Loucy (cell line): ENCODE measurements around the gene HYAL3.

Source experiments
- H2AFZ ChIP-seq: fragments of 200-600 bp; sonication (generic); 2 replicates; pipeline ENCODE4 v1.6.0; 2016; ENCODE audit warnings: antibody characterized with exemption, mild to moderate bottlenecking, low read length, moderate library complexity
- H3F3A ChIP-seq: fragments of 200-600 bp; 2 replicates; pipeline ENCODE4 v1.6.0; 2016; ENCODE audit warnings: antibody characterized with exemption, low read depth, mild to moderate bottlenecking
- H3K27me3 ChIP-seq: fragments of 200-600 bp; sonication (generic); 2 replicates; pipeline ENCODE4 v1.6.1; 2014; ENCODE audit warnings: low read length, mild to moderate bottlenecking; ENCODE audit not compliant: insufficient read depth, poor library complexity, severe bottlenecking
- H3K36me3 ChIP-seq: fragments of 200-600 bp; sonication (generic); 2 replicates; pipeline ENCODE4 v1.6.1; 2016; ENCODE audit warnings: low read length; ENCODE audit not compliant: insufficient read depth
- H3K4me1 ChIP-seq: fragments of 200-600 bp; sonication (generic); 2 replicates; pipeline ENCODE4 v1.5.1; 2014; ENCODE audit warnings: low read length, mild to moderate bottlenecking; ENCODE audit not compliant: insufficient read depth, poor library complexity, severe bottlenecking
- H3K4me2 ChIP-seq: fragments of 200-600 bp; sonication (generic); 2 replicates; pipeline ENCODE4 v1.6.0; 2014; ENCODE audit warnings: antibody characterized with exemption, low read length, low read depth, mild to moderate bottlenecking; ENCODE audit not compliant: poor library complexity, severe bottlenecking
- H3K4me3 ChIP-seq: fragments of 200-600 bp; sonication (generic); 2 replicates; pipeline ENCODE4 v1.5.1; 2014; ENCODE audit warnings: low read length, mild to moderate bottlenecking, mixed read lengths; ENCODE audit not compliant: poor library complexity, severe bottlenecking
- H3K79me2 ChIP-seq: fragments of 200-600 bp; sonication (generic); 2 replicates; pipeline ENCODE4 v1.6.1; 2014; ENCODE audit warnings: low read length; ENCODE audit not compliant: insufficient read depth
- H3K9ac ChIP-seq: fragments of 200-600 bp; sonication (generic); 2 replicates; pipeline ENCODE4 v1.6.0; 2014; ENCODE audit warnings: mild to moderate bottlenecking, low read depth, low read length, moderate library complexity; ENCODE audit not compliant: poor library complexity, severe bottlenecking
- H3K9me2 ChIP-seq: fragments of 200-600 bp; sonication (generic); replicated peaks from 2 replicates; pipeline ENCODE4 v1.6.1; 2016; ENCODE audit warnings: low read depth, low read length, mixed read lengths
- H3K9me3 ChIP-seq: fragments of 200-600 bp; sonication (generic); 2 replicates; pipeline ENCODE4 v1.6.1; 2014; ENCODE audit warnings: mild to moderate bottlenecking, antibody characterized with exemption, low read length, low read depth; ENCODE audit not compliant: insufficient read depth
- H4K20me1 ChIP-seq: fragments of 200-600 bp; sonication (generic); 2 replicates; pipeline ENCODE4 v1.6.0; 2014; ENCODE audit warnings: antibody characterized with exemption, low read length, mild to moderate bottlenecking; ENCODE audit not compliant: insufficient read depth, poor library complexity, severe bottlenecking
- EZH2phosphoT487 ChIP-seq: fragments of 200-600 bp; IDR thresholded peaks from 2 replicates; pipeline ENCODE4 v1.6.1; 2018; ENCODE audit warnings: antibody characterized with exemption, mild to moderate bottlenecking, moderate library complexity, borderline replicate concordance
- TF ChIP-seq, protein P1 (sequence below): fragments of 200-600 bp; sonication (generic); conservative IDR thresholded peaks from 2 replicates; pipeline ENCODE4 v1.5.1; 2014; ENCODE audit warnings: mild to moderate bottlenecking, antibody characterized with exemption, low read length

The HYAL3 gene

DNA sequence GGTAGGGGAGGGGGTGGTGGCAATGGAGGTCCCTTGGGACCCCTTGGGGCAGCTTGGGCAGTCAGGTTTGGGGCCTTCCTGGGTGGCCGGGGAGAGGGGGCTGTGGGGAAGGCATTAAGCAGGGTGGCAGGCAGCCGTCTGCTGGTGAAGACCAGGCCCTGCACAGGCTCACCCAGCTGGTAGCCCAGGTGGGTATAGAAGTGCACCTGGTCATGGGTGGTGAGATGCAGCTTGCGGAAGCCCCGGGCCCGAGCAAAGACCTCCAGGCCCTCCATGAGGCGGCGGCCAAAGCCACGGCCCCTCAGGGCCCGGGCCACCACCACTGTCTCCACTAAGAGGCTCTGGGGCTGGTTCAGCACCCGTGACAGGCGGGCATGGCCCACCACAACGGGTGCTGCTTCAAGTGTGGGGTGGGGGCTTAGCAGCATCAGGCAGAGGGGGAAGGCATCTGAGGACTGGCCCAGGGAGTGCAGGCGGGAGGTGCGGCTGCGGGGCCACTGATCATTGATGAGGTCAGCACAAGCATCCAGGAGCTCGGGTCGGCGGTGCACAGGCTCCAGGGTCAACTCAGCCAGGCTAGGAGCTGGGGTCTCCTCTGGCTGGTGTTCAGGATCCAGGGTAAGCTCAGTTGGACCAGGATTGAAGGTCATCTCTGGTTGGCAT, 2.4 kb downstream of the HYAL3 start:
- Histone ChIP-seq H4K20me1 (peaks cover 3% of the 10 kb centered on the region), H3K4me2 (peak overlapping the region; percentile 98), H3K9me3 (no peaks in the 10 kb centered on the region), H3K27me3 (no peaks in the 10 kb centered on the region), H3K4me3 (no peak overlapping the region), H3K4me1 (peaks cover 22% of the 10 kb centered on the region), H3K36me3 (no peaks in the 10 kb centered on the region), H3K9ac (peak overlapping the region; percentile 80), H3K9me2 (no peaks in the 10 kb centered on the region), H3K79me2 (peaks cover 21% of the 10 kb centered on the region), H2AFZ (no peak overlapping the region), H3F3A (no peaks in the 10 kb centered on the region)
- TF ChIP-seq EZH2phosphoT487 = no peak
- TF ChIP-seq, protein P1, sequence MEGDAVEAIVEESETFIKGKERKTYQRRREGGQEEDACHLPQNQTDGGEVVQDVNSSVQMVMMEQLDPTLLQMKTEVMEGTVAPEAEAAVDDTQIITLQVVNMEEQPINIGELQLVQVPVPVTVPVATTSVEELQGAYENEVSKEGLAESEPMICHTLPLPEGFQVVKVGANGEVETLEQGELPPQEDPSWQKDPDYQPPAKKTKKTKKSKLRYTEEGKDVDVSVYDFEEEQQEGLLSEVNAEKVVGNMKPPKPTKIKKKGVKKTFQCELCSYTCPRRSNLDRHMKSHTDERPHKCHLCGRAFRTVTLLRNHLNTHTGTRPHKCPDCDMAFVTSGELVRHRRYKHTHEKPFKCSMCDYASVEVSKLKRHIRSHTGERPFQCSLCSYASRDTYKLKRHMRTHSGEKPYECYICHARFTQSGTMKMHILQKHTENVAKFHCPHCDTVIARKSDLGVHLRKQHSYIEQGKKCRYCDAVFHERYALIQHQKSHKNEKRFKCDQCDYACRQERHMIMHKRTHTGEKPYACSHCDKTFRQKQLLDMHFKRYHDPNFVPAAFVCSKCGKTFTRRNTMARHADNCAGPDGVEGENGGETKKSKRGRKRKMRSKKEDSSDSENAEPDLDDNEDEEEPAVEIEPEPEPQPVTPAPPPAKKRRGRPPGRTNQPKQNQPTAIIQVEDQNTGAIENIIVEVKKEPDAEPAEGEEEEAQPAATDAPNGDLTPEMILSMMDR = no peak

DNA sequence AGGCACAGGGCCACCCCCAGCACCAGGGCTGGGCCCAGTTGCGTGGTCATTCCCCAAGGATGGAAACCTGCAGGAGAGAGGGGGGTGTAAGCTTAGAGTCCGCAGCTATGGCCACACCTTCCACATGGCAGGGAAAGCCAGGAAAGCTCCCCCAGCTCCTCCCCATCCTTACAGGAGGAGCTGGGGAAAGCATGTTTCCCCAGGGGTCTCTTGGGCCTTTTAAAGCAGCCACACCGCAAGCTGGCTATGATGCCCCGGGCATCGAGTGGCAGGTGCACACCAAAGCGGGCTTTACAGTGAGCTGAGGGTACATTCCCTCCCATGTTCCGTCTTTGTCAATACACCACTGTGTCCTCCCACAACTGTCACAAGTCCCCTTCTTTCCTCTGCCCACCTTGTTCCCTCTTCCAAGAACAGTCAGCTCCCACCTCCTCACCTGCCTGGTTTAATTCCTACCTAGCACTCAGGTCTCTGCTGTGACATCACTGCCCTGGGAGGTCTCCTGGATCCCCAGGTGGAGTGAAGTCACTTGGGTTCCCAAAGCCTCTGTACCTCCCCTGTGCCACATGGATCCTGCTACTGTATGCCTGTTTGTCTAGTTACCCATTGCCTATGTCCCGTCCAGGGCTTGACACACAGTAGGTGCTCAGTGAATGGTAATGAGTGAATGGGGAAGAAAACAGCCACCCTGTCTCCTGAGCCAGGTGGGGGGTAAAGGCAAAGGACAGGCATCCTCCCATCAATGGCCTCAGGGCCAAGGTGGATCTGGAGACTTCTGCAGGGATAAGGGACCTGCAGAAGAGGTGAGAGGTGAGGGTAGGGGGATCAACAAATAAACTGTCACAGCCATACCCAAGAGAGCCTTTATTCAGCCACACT, 3.4 kb downstream of the HYAL3 start:
- no peaks in the 10 kb centered on the region for H3K36me3 ChIP-seq
- H3K4me3 ChIP-seq = no peak overlapping the region
- no peak overlapping the region for H3K4me2 ChIP-seq
- H3K4me1 ChIP-seq = peaks cover 31% of the 10 kb centered on the region
- H3F3A ChIP-seq = no peaks in the 10 kb centered on the region
- H3K79me2 ChIP-seq = peaks cover 32% of the 10 kb centered on the region
- no peaks in the 10 kb centered on the region for H3K9me2 ChIP-seq
- no peak for TF ChIP-seq EZH2phosphoT487
- TF ChIP-seq, protein P1 = no peak
- H3K27me3 ChIP-seq = no peaks in the 10 kb centered on the region
- H3K9ac ChIP-seq = no peak overlapping the region
- H3K9me3 ChIP-seq = no peaks in the 10 kb centered on the region
- H4K20me1 ChIP-seq = peaks cover 3% of the 10 kb centered on the region
- no peak overlapping the region for H2AFZ ChIP-seq

DNA sequence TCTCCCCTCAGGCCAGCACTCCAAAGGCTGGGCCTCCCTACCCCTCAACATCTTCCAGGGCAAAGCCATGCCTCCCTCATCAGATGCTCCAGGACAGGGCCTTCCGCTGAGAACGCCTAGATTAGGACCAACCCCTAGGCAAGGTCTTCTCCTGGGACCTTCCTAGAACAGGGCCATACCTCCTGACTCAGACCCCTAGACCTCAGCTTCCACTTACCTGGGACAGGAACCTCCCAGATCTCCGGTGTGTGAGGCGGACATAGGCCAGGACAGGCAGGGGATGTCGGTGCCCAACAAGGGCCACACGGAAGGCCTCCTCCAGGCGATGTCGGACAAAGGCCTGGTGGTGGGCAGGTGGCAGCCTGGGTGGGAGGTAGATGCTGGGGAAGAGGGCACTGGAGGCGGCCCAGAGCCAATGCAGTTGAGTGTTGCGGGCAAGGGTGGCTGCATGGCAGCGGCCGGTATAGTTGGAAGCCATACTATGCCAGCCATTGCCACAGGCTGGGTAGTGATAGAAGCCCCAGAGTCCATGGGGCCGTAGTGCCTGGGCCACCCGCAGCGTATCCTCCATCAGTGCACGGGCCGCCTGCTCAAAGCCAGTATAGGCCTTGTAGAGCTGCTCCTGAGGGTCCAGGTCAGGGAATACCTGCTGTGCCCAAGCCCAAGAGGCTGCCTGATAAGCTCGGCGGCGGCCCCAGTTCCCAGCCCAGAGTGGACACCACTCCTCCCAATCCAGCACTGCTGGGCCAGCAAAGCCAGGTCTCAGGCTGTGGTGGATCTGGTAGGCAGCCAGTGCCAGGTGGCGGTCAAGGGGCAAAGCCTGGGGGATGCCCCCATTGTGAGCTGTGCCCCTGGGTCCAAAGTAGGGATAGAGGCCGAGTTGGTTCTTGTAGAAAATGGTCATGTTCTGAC, 4.5 kb downstream of the HYAL3 start:
- peaks cover 7% of the 10 kb centered on the region for H4K20me1 ChIP-seq
- H3K9me2 ChIP-seq = no peaks in the 10 kb centered on the region
- no peaks in the 10 kb centered on the region for H3K9me3 ChIP-seq
- TF ChIP-seq, protein P1 = no peak
- no peak for TF ChIP-seq EZH2phosphoT487
- no peaks in the 10 kb centered on the region for H3K36me3 ChIP-seq
- no peak overlapping the region for H3K4me3 ChIP-seq
- H3K27me3 ChIP-seq = no peaks in the 10 kb centered on the region
- H3K4me1 ChIP-seq = peaks cover 27% of the 10 kb centered on the region
- no peaks in the 10 kb centered on the region for H3F3A ChIP-seq
- H3K79me2 ChIP-seq = peaks cover 42% of the 10 kb centered on the region
- no peak overlapping the region for H2AFZ ChIP-seq
- H3K4me2 ChIP-seq = no peak overlapping the region
- H3K9ac ChIP-seq = no peak overlapping the region
